Measurements from ENCODE around the gene CAMK1D. TPM values are rescaled to one million over a fixed set of nuclear protein-coding genes. Genes with fewer than 3 reads are reported as not detected.

The CAMK1D gene
- total RNA-seq, 1 experiment from 2014 or later: 0.63 TPM

DNA sequence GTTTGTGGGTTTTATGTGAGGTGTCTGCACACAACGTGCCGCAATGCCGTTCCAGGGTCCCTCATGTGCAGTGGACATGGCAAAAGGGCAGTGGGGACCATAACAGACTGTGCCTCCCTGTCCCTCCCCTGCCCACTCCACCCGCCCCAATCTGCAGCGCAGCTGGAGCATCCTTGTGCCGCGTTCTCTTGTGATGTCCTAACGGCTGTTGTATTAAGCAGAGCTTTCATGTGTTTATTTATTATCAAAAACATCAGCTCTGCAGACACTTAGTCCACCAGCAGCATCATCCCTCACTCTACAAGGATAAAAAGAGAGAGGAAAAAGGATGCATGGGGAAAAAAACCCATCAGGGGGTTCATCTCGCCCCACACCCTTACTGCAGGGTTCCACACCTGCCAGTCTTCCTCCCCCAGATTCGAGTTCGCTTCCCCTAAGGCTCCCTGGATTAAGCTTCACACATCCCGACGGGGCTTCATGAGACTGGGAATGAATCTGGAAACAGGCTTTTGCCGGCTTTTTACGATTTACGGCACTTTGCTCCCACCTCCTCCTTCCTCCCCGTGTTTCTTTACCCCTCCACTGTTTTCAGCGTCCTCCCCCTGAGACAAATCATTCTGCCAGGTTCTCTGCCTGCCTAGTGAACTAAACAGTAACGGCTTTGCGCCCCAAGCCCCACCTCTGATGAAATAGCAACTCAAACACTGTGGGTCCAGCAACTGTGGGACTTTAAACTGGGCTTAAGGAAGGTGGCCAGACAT is 301.4 kb downstream of the CAMK1D start:
- H3K4me2 ChIP-seq (ENCODE audit: low read depth, low read length, poor library complexity, severe bottlenecking): no peak overlapping the region
- H3K9me2 ChIP-seq (replicated peaks; ENCODE audit: insufficient read depth, low read length): no peaks in the 10 kb centered on the region
- no peaks in the 10 kb centered on the region for H3K79me2 ChIP-seq (ENCODE audit: low read length)
- no peaks in the 10 kb centered on the region for H3K36me3 ChIP-seq (ENCODE audit: insufficient read depth, low read length)
- H3K4me1 ChIP-seq (ENCODE audit: low read length): no peaks in the 10 kb centered on the region
- no peak for DNase-seq
- H3K9ac ChIP-seq (ENCODE audit: low read length): no peak overlapping the region
- no peak overlapping the region for H2AFZ ChIP-seq (ENCODE audit: low read length)
- no peak overlapping the region for H3K27ac ChIP-seq (ENCODE audit: low read length)
- H3K4me3 ChIP-seq (ENCODE audit: low read length): no peak overlapping the region
- no peaks in the 10 kb centered on the region for H3K9me3 ChIP-seq (ENCODE audit: low read length)
- H3K27me3 ChIP-seq (ENCODE audit: low read length): no peaks in the 10 kb centered on the region
- H4K20me1 ChIP-seq (ENCODE audit: insufficient read depth, low read depth, low read length): no peaks in the 10 kb centered on the region

DNA sequence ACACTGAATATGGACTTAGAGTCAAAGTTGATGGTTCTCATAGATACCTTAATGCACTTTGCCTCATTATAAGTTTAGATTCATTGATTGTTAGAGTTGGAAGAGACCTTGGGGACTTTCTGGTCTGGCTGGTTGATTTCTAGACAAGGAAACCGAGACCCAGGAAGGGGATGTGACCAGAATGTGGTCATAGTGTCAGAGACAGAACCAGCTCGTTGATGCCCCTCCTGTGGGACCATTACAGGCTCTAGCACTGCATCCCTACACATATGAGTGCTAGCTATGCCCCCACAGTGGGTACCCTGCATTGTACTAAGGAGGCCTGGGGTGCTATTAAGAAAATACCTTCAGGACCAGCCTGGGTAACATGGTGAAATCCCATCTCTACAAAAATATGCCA is 306.6 kb downstream of the CAMK1D start:
- H3K27ac ChIP-seq (ENCODE audit: low read length): no peak overlapping the region
- no peaks in the 10 kb centered on the region for H3K79me2 ChIP-seq (ENCODE audit: low read length)
- H3K27me3 ChIP-seq (ENCODE audit: low read length): no peaks in the 10 kb centered on the region
- no peak for DNase-seq
- H2AFZ ChIP-seq (ENCODE audit: low read length): no peak overlapping the region
- H3K4me1 ChIP-seq (ENCODE audit: low read length): no peaks in the 10 kb centered on the region
- no peaks in the 10 kb centered on the region for H3K36me3 ChIP-seq (ENCODE audit: insufficient read depth, low read length)
- no peaks in the 10 kb centered on the region for H4K20me1 ChIP-seq (ENCODE audit: insufficient read depth, low read depth, low read length)
- no peak overlapping the region for H3K4me2 ChIP-seq (ENCODE audit: low read depth, low read length, poor library complexity, severe bottlenecking)
- no peaks in the 10 kb centered on the region for H3K9me3 ChIP-seq (ENCODE audit: low read length)
- no peak overlapping the region for H3K9ac ChIP-seq (ENCODE audit: low read length)
- H3K9me2 ChIP-seq (replicated peaks; ENCODE audit: insufficient read depth, low read length): no peaks in the 10 kb centered on the region
- H3K4me3 ChIP-seq (ENCODE audit: low read length): no peak overlapping the region

GRCh38 chr10:12656518-12657142 is 307.3 kb downstream of the CAMK1D start:
- Histone ChIP-seq H3K9me3 (ENCODE audit: low read length) (no peaks in the 10 kb centered on the region), H3K4me3 (ENCODE audit: low read length) (no peak overlapping the region), H3K79me2 (ENCODE audit: low read length) (no peaks in the 10 kb centered on the region), H2AFZ (ENCODE audit: low read length) (no peak overlapping the region), H3K9me2 (replicated peaks; ENCODE audit: insufficient read depth, low read length) (no peaks in the 10 kb centered on the region), H3K36me3 (ENCODE audit: insufficient read depth, low read length) (no peaks in the 10 kb centered on the region), H3K4me2 (ENCODE audit: low read depth, low read length, poor library complexity, severe bottlenecking) (no peak overlapping the region), H4K20me1 (ENCODE audit: insufficient read depth, low read depth, low read length) (no peaks in the 10 kb centered on the region), H3K9ac (ENCODE audit: low read length) (no peak overlapping the region), H3K27ac (ENCODE audit: low read length) (no peak overlapping the region), H3K27me3 (ENCODE audit: low read length) (no peaks in the 10 kb centered on the region), H3K4me1 (ENCODE audit: low read length) (no peaks in the 10 kb centered on the region)
- DNase-seq: peak; percentile 83

DNA sequence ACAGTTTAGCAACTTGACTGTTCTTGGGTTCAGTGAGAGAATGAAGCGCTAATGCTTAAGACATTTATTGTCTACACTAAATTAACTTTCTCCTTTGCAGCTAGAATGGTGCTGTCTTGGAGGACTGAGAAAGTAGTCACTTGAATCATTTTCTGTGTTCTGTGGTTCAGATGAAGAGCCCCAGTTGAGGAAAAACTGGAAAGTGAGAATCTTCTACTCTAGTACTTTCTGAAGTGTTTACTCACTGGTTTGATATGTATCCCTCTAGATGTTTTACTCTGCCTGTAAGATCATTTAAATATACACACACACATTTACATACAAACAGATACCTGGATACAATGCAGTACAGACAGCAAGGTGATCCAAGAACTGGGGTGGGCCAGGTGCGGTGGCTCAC is 308.1 kb downstream of the CAMK1D start:
- no peak overlapping the region for H2AFZ ChIP-seq (ENCODE audit: low read length)
- H3K27me3 ChIP-seq (ENCODE audit: low read length): no peaks in the 10 kb centered on the region
- H3K36me3 ChIP-seq (ENCODE audit: insufficient read depth, low read length): no peaks in the 10 kb centered on the region
- no peak overlapping the region for H3K4me3 ChIP-seq (ENCODE audit: low read length)
- no peaks in the 10 kb centered on the region for H4K20me1 ChIP-seq (ENCODE audit: insufficient read depth, low read depth, low read length)
- no peak for DNase-seq
- H3K4me1 ChIP-seq (ENCODE audit: low read length): no peaks in the 10 kb centered on the region
- H3K79me2 ChIP-seq (ENCODE audit: low read length): no peaks in the 10 kb centered on the region
- H3K9me2 ChIP-seq (replicated peaks; ENCODE audit: insufficient read depth, low read length): no peaks in the 10 kb centered on the region
- no peak overlapping the region for H3K4me2 ChIP-seq (ENCODE audit: low read depth, low read length, poor library complexity, severe bottlenecking)
- H3K9ac ChIP-seq (ENCODE audit: low read length): no peak overlapping the region
- H3K9me3 ChIP-seq (ENCODE audit: low read length): no peaks in the 10 kb centered on the region
- no peak overlapping the region for H3K27ac ChIP-seq (ENCODE audit: low read length)

DNA sequence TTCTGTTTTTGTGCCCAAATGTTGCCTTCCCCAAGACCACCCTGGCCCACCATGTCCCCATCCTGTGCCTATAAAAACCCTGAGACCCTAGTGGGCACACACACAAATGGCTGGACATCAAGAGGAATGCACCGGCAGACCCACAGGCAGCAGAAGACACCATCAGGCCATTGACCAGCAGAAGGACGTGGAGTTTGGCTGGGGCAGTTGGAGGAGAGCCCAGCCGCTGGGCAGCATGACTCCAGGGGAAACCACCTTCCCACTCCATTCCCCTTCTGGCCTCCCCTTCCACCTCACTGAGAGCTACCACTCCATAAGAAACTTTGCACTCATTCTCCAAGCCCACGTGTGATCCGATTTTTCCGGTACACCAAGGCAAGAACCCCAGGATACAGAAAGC is 309.2 kb downstream of the CAMK1D start:
- Histone ChIP-seq H3K79me2 (ENCODE audit: low read length) (no peaks in the 10 kb centered on the region), H3K36me3 (ENCODE audit: insufficient read depth, low read length) (no peaks in the 10 kb centered on the region)

GRCh38 chr10:12659706-12660105 is 310.4 kb downstream of the CAMK1D start:
- Histone ChIP-seq H3K9me2 (replicated peaks; ENCODE audit: insufficient read depth, low read length) (no peaks in the 10 kb centered on the region), H3K9me3 (ENCODE audit: low read length) (no peaks in the 10 kb centered on the region), H2AFZ (ENCODE audit: low read length) (no peak overlapping the region), H3K27me3 (ENCODE audit: low read length) (no peaks in the 10 kb centered on the region), H3K4me1 (ENCODE audit: low read length) (no peaks in the 10 kb centered on the region), H3K36me3 (ENCODE audit: insufficient read depth, low read length) (no peaks in the 10 kb centered on the region), H3K9ac (ENCODE audit: low read length) (no peak overlapping the region), H4K20me1 (ENCODE audit: insufficient read depth, low read depth, low read length) (no peaks in the 10 kb centered on the region), H3K4me2 (ENCODE audit: low read depth, low read length, poor library complexity, severe bottlenecking) (no peak overlapping the region), H3K79me2 (ENCODE audit: low read length) (no peaks in the 10 kb centered on the region), H3K4me3 (ENCODE audit: low read length) (no peak overlapping the region), H3K27ac (ENCODE audit: low read length) (no peak overlapping the region)
- no peak for DNase-seq

More for the DNA sequence above, 309.2 kb downstream of the CAMK1D start:
- DNase-seq: no peak
- H3K4me3 ChIP-seq (ENCODE audit: low read length): no peak overlapping the region
- no peaks in the 10 kb centered on the region for H3K9me2 ChIP-seq (replicated peaks; ENCODE audit: insufficient read depth, low read length)
- H3K27me3 ChIP-seq (ENCODE audit: low read length): no peaks in the 10 kb centered on the region
- H3K27ac ChIP-seq (ENCODE audit: low read length): no peak overlapping the region
- H3K4me1 ChIP-seq (ENCODE audit: low read length): no peaks in the 10 kb centered on the region
- no peak overlapping the region for H3K4me2 ChIP-seq (ENCODE audit: low read depth, low read length, poor library complexity, severe bottlenecking)
- H2AFZ ChIP-seq (ENCODE audit: low read length): no peak overlapping the region
- H3K9me3 ChIP-seq (ENCODE audit: low read length): no peaks in the 10 kb centered on the region
- H3K9ac ChIP-seq (ENCODE audit: low read length): no peak overlapping the region
- H4K20me1 ChIP-seq (ENCODE audit: insufficient read depth, low read depth, low read length): no peaks in the 10 kb centered on the region

- no peaks in the 10 kb centered on the region for H3K9me3 ChIP-seq (ENCODE audit: low read length)
- H3K4me3 ChIP-seq (ENCODE audit: low read length): no peak overlapping the region
- H3K36me3 ChIP-seq (ENCODE audit: insufficient read depth, low read length): no peaks in the 10 kb centered on the region
- H3K4me2 ChIP-seq (ENCODE audit: low read depth, low read length, poor library complexity, severe bottlenecking): no peak overlapping the region
- no peak overlapping the region for H2AFZ ChIP-seq (ENCODE audit: low read length)
- H3K27ac ChIP-seq (ENCODE audit: low read length): no peak overlapping the region
- H3K27me3 ChIP-seq (ENCODE audit: low read length): no peaks in the 10 kb centered on the region
- no peaks in the 10 kb centered on the region for H3K79me2 ChIP-seq (ENCODE audit: low read length)
- H3K9me2 ChIP-seq (replicated peaks; ENCODE audit: insufficient read depth, low read length): no peaks in the 10 kb centered on the region
- H3K4me1 ChIP-seq (ENCODE audit: low read length): no peaks in the 10 kb centered on the region
- H4K20me1 ChIP-seq (ENCODE audit: insufficient read depth, low read depth, low read length): no peaks in the 10 kb centered on the region
- H3K9ac ChIP-seq (ENCODE audit: low read length): no peak overlapping the region
- DNase-seq: no peak
Measured at GRCh38 chr10:12660812-12661211, 311.5 kb downstream of the CAMK1D start.

DNA sequence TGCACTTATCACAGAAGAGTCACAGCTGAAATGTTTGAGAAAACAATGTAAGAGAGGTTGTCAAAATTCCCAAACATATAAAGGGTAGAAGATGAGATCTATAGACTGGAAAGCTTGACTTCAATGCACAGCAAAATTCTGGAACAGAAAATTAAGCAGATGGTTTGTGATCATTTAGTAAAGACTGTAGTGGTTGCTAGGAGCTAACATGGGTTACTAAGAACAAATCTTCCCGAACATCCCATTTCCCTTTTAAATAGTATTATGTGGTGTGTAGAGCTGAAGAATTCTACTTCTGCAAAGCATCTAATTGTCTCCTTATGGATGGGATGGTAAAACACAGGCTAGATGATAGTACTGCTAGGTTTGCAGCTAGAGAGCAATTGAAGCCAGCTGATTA is 312.3 kb downstream of the CAMK1D start:
- H3K27me3 ChIP-seq (ENCODE audit: low read length): no peaks in the 10 kb centered on the region
- H3K27ac ChIP-seq (ENCODE audit: low read length): no peak overlapping the region
- H4K20me1 ChIP-seq (ENCODE audit: insufficient read depth, low read depth, low read length): no peaks in the 10 kb centered on the region
- no peaks in the 10 kb centered on the region for H3K79me2 ChIP-seq (ENCODE audit: low read length)
- no peaks in the 10 kb centered on the region for H3K36me3 ChIP-seq (ENCODE audit: insufficient read depth, low read length)
- no peak overlapping the region for H2AFZ ChIP-seq (ENCODE audit: low read length)
- no peak overlapping the region for H3K4me3 ChIP-seq (ENCODE audit: low read length)
- no peak for DNase-seq
- H3K9ac ChIP-seq (ENCODE audit: low read length): no peak overlapping the region
- no peaks in the 10 kb centered on the region for H3K9me2 ChIP-seq (replicated peaks; ENCODE audit: insufficient read depth, low read length)
- no peak overlapping the region for H3K4me2 ChIP-seq (ENCODE audit: low read depth, low read length, poor library complexity, severe bottlenecking)
- H3K4me1 ChIP-seq (ENCODE audit: low read length): no peaks in the 10 kb centered on the region
- no peaks in the 10 kb centered on the region for H3K9me3 ChIP-seq (ENCODE audit: low read length)
